Endodermal cell (in vitro differentiated cells): ENCODE data around the gene REEP6. TPM values are rescaled to one million over a fixed set of nuclear protein-coding genes. Genes with fewer than 3 reads are reported as not detected.
"Not testable (repeated sequence)": the region's sequence is repeated elsewhere in the genome, so short reads cannot be mapped to it uniquely, and the experiment has no call there.

Source experiments
- DNase-seq: peaks from one replicate; pipeline ENCODE4 v3.0.0-alpha.2; 2017
- H3K27ac ChIP-seq: 2 replicates; pipeline ENCODE4 v1.5.1; 2013; ENCODE audit warnings: mild to moderate bottlenecking, low read depth, low read length, moderate library complexity
- H3K27me3 ChIP-seq: 2 replicates; pipeline ENCODE4 v1.6.1; 2013; ENCODE audit warnings: mild to moderate bottlenecking, low read length, moderate library complexity; ENCODE audit not compliant: insufficient read depth, control insufficient read depth, poor library complexity, severe bottlenecking
- H3K36me3 ChIP-seq: 2 replicates; pipeline ENCODE4 v1.7.0; 2013; ENCODE audit warnings: mild to moderate bottlenecking, low read length, moderate library complexity; ENCODE audit not compliant: control insufficient read depth, insufficient read depth
- H3K4me1 ChIP-seq: one replicate; pipeline ENCODE4 v1.7.0; 2013; ENCODE audit warnings: low read length; ENCODE audit not compliant: control insufficient read depth, insufficient read depth
- H3K4me3 ChIP-seq: 2 replicates; pipeline ENCODE4 v1.5.1; 2013; ENCODE audit warnings: mild to moderate bottlenecking, low read length, moderate library complexity
- H3K9ac ChIP-seq: 2 replicates; pipeline ENCODE4 v1.6.1; 2013; ENCODE audit warnings: mild to moderate bottlenecking, low read length, moderate library complexity; ENCODE audit not compliant: poor library complexity, severe bottlenecking; ENCODE audit errors: extremely low read depth
- H3K9me3 ChIP-seq: 2 replicates; pipeline ENCODE4 v1.6.1; 2013; ENCODE audit warnings: mild to moderate bottlenecking, low read length, moderate library complexity; ENCODE audit not compliant: control insufficient read depth
- H3K27ac Mint-ChIP-seq: 2 replicates; pipeline ENCODE4 v1.8.0; 2020; ENCODE audit warnings: mixed read lengths
- H3K27me3 Mint-ChIP-seq: 2 replicates; pipeline ENCODE4 v1.8.0; 2021; ENCODE audit warnings: mild to moderate bottlenecking, mixed read lengths; ENCODE audit not compliant: insufficient read depth
- H3K36me3 Mint-ChIP-seq: 2 replicates; pipeline ENCODE4 v1.8.0; 2020; ENCODE audit warnings: low read depth, mixed read lengths
- H3K4me1 Mint-ChIP-seq: 2 replicates; pipeline ENCODE4 v1.8.0; 2020; ENCODE audit warnings: mixed read lengths
- H3K4me3 Mint-ChIP-seq: 2 replicates; pipeline ENCODE4 v1.8.0; 2020; ENCODE audit warnings: mild to moderate bottlenecking, moderate library complexity, mixed read lengths
- H3K9me3 Mint-ChIP-seq: 2 replicates; pipeline ENCODE4 v1.8.0; 2020; ENCODE audit warnings: mild to moderate bottlenecking, mixed read lengths
- WGBS, 2 experiments: methylation state at CpG; one replicate each; pipeline versions ENCODE4 v1.1.5 to v1.1.7; 2013; ENCODE audit warnings: missing lambda C conversion rate in 2 of 2, mixed read lengths in 1 of 2; ENCODE audit not compliant: insufficient coverage in 1 of 2, insufficient read length in 1 of 2; 5-methylcytosine and 5-hydroxymethylcytosine counted together
- total RNA-seq, 2 donors: library from RNA; stranded (reverse); fragmentation: NEBNext Ultra II Directional in 1 of 2; extraction: Animal tissue kit (Norgen Biotek cat#: 25700) in 1 of 2; gene quantifications; 2 replicates in 1 of 2; 3 replicates in 1 of 2; pipeline ENCODE4 v1.2.1, GENCODE V29; 2021
- TF ChIP-seq, protein P1 (sequence below): fragments of 200-600 bp; sonication (generic); conservative IDR thresholded peaks from 2 replicates; pipeline ENCODE4 v1.5.0; 2021; ENCODE audit warnings: antibody characterized with exemption, mild to moderate bottlenecking

REEP6 gene
- total RNA-seq, 2 donors from 2014 or later, result 24.7 to 49.4 TPM

DNA sequence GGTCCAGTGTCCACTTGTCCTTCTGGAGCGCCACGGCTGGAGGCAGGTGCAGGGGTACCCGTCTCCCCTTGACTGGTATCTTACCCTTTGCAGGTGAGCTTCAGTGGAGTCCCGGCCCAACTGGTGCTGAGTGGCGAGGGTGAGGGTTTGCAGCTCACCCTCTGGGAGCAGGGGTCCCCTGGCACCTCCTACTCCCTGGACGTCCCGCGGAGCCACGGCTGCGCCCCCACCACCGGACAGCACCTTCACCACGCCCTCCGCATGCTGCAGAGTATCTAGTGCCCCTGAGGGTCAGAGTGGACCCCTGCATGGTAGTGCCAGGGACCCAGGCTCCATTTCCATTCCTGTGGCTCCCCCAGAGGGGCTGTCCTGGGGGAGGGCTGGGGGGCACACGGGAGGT lies 44.0 kb downstream of the REEP6 start:
- WGBS, 2 experiments, result 83 to 84% methylated on average over 7 to 14 of the region's 14 CpGs
- H3K4me1 Mint-ChIP-seq, result no peaks in the 10 kb centered on the region
- H3K27me3 ChIP-seq, result no peaks in the 10 kb centered on the region
- H3K27ac ChIP-seq, result no peak overlapping the region
- no peak overlapping the region for H3K4me3 ChIP-seq
- no peak for DNase-seq
- no peak overlapping the region for H3K9ac ChIP-seq
- no peak overlapping the region for H3K4me3 Mint-ChIP-seq
- TF ChIP-seq, protein P1, sequence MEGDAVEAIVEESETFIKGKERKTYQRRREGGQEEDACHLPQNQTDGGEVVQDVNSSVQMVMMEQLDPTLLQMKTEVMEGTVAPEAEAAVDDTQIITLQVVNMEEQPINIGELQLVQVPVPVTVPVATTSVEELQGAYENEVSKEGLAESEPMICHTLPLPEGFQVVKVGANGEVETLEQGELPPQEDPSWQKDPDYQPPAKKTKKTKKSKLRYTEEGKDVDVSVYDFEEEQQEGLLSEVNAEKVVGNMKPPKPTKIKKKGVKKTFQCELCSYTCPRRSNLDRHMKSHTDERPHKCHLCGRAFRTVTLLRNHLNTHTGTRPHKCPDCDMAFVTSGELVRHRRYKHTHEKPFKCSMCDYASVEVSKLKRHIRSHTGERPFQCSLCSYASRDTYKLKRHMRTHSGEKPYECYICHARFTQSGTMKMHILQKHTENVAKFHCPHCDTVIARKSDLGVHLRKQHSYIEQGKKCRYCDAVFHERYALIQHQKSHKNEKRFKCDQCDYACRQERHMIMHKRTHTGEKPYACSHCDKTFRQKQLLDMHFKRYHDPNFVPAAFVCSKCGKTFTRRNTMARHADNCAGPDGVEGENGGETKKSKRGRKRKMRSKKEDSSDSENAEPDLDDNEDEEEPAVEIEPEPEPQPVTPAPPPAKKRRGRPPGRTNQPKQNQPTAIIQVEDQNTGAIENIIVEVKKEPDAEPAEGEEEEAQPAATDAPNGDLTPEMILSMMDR, result no peak
- no peaks in the 10 kb centered on the region for H3K4me1 ChIP-seq
- no peak overlapping the region for H3K27ac Mint-ChIP-seq
- H3K36me3 ChIP-seq, result no peaks in the 10 kb centered on the region
- no peaks in the 10 kb centered on the region for H3K9me3 ChIP-seq
- peaks cover 16% of the 10 kb centered on the region for H3K27me3 Mint-ChIP-seq
- H3K36me3 Mint-ChIP-seq, result no peaks in the 10 kb centered on the region
- no peaks in the 10 kb centered on the region for H3K9me3 Mint-ChIP-seq

DNA sequence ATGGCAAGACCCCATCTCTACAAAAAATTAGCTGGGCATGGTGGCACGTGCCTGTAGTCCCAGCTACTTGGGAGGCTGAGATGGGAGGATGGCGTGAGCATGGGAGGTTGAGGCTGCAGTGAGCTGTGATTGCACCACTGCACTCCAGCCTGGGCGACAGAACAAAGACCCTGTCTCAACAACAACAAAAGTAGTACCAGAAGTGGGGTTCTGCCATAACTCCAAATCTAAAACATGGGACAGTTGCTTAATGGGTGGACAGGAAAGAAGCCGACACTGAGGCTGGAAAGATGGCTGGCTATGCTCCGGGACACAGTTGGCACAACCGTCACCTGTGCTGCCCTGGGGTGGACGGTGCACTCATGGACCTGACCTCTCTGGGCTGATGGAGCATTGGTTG lies 44.7 kb downstream of the REEP6 start:
- WGBS, 2 experiments, result 91 to 95% methylated on average over 6 to 7 of the region's 7 CpGs
- H3K4me3 ChIP-seq, H3K4me1 ChIP-seq, H3K9me3 ChIP-seq, H3K9ac ChIP-seq, H3K4me1 Mint-ChIP-seq, DNase-seq, H3K4me3 Mint-ChIP-seq, H3K27me3 ChIP-seq, H3K27ac Mint-ChIP-seq, H3K36me3 Mint-ChIP-seq, H3K9me3 Mint-ChIP-seq, H3K36me3 ChIP-seq, H3K27ac ChIP-seq: not testable (repeated sequence)
- peaks cover 15% of the 10 kb centered on the region for H3K27me3 Mint-ChIP-seq

DNA sequence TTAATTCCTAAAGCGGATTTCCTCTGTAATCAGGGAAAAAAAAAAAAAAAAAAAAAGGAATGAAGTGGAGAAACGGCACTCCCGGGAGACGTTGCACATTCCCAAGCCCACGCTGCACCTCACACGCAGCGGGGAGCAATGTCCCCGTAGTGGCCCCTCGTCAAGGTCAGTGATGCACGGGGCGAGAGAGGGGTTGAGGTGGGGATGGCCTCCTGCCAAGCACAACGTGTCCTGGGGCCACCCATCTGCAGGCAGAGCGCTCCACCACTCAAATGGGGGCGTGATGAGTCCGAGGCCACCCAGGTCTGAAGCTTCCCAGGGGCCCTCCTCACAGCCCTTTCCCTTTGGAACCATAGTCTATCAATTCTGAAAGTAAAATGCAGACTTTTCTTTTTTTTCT lies 48.0 kb downstream of the REEP6 start:
- no peak overlapping the region for H3K27ac Mint-ChIP-seq
- no peaks in the 10 kb centered on the region for H3K4me1 ChIP-seq
- no peaks in the 10 kb centered on the region for H3K9me3 ChIP-seq
- H3K4me3 Mint-ChIP-seq, result no peak overlapping the region
- no peak for DNase-seq
- no peaks in the 10 kb centered on the region for H3K36me3 Mint-ChIP-seq
- H3K27ac ChIP-seq, result no peak overlapping the region
- no peaks in the 10 kb centered on the region for H3K9me3 Mint-ChIP-seq
- no peak overlapping the region for H3K9ac ChIP-seq
- TF ChIP-seq, protein P1, result no peak
- WGBS, 2 experiments, result 78 to 100% methylated on average over 1 to 15 of the region's 15 CpGs
- no peaks in the 10 kb centered on the region for H3K4me1 Mint-ChIP-seq
- H3K27me3 Mint-ChIP-seq, result peaks cover 26% of the 10 kb centered on the region
- H3K4me3 ChIP-seq, result no peak overlapping the region
- no peaks in the 10 kb centered on the region for H3K36me3 ChIP-seq
- H3K27me3 ChIP-seq, result peaks cover 7% of the 10 kb centered on the region

DNA sequence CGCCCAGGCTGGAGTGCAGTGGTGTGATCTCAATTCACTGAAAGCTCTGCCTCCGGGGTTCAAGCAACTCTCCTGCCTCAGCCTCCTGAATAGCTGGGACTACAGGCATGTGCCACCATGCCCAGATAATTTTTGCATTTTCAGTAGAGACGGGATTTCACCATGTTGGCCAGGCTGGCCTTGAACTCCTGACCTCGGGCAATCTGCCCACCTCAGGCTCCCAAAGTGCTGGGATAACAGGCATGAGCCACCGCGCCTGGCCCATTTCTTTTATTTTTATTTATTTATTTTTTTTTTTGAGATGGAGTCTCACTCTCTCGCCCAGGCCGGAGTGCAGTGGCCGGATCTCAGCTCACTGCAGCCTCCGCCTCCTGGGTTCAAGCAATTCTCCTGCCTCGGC lies 48.8 kb downstream of the REEP6 start:
- 95 to 96% methylated on average over 7 to 9 of the region's 11 CpGs for WGBS, 2 experiments
- not testable (repeated sequence) for H3K27ac ChIP-seq, H3K27me3 ChIP-seq, H3K9me3 ChIP-seq, H3K36me3 ChIP-seq, H3K9me3 Mint-ChIP-seq, H3K4me1 ChIP-seq, H3K9ac ChIP-seq, H3K4me3 Mint-ChIP-seq, H3K27ac Mint-ChIP-seq, H3K4me1 Mint-ChIP-seq, H3K4me3 ChIP-seq, H3K36me3 Mint-ChIP-seq, DNase-seq
- H3K27me3 Mint-ChIP-seq, result peaks cover 34% of the 10 kb centered on the region
